Adipose tissue (tissue), 3 donors: ENCODE data around the gene MEGF11. TPM values are rescaled to one million over a fixed set of nuclear protein-coding genes. Genes with fewer than 3 reads are reported as not detected.
"Not testable (repeated sequence)": the region's sequence is repeated elsewhere in the genome, so short reads cannot be mapped to it uniquely, and the experiment has no call there.

ENCODE experiments used
- H3K27ac ChIP-seq: one replicate; pipeline ENCODE4 v1.5.1; 2013; ENCODE audit warnings: low read depth, low read length
- WGBS, 3 donors: extraction: QIAGEN DNeasy Blood & Tissue Kit; methylation state at CpG; one replicate each; pipeline ENCODE4 v1.1.7; 2013; 5-methylcytosine and 5-hydroxymethylcytosine counted together
- polyA plus RNA-seq, 3 donors: library from polyadenylated mRNA; stranded (reverse); fragments of 200-250 nt; gene quantifications; one replicate each; pipeline ENCODE4 v1.2.3, GENCODE V29; 2013
- donor health status: healthy with polysubstance abuse.
- donor health status: Bipolar disorder and iron deficiency.
- donor health status: healthy.

The MEGF11 gene
- polyA plus RNA-seq, 3 donors, result 0.01 to 0.22 TPM; not detected in 1

DNA sequence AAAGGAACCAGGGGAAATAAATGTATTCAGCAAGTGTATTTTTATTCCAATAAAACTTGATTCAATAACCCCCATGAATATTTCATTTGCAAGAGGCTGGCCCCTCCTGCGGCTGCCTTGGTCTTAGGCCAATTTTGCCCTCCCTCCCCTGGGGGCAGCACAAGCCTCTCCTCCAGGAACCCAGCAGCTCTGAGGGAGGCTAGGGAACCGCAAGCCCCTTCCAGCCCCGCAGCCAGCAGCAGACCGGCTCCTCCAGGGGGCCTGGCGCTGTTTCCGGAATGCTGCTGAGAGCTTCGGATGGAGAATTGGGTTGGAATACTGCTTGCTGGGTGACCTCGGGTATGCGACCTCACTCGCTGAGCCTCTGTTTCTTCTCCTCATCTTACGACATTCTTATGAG is 234.2 kb downstream of the MEGF11 start:
- H3K27ac ChIP-seq, result no peak overlapping the region
- WGBS, 3 donors, result 48 to 70% (median 51%) methylated on average over 11 of the region's 11 CpGs

DNA sequence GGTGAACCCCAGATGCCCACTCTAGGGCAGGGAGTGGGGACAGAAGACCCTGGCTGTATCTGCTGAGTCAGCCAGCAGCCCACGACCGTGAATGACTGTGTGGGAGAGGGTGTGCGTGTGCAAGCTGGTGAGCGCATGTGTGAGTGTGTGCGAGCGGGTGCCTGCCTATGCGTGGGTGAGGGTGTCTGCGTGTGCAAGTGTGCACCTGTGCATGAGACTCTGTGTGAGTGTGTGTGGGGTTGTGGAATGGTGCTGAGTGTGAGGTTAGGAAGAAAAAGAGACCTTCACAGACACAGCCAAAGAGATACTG is 235.1 kb downstream of the MEGF11 start:
- 83 to 85% (median 85%) methylated on average over 8 of the region's 8 CpGs for WGBS, 3 donors
- H3K27ac ChIP-seq, result no peak overlapping the region

DNA sequence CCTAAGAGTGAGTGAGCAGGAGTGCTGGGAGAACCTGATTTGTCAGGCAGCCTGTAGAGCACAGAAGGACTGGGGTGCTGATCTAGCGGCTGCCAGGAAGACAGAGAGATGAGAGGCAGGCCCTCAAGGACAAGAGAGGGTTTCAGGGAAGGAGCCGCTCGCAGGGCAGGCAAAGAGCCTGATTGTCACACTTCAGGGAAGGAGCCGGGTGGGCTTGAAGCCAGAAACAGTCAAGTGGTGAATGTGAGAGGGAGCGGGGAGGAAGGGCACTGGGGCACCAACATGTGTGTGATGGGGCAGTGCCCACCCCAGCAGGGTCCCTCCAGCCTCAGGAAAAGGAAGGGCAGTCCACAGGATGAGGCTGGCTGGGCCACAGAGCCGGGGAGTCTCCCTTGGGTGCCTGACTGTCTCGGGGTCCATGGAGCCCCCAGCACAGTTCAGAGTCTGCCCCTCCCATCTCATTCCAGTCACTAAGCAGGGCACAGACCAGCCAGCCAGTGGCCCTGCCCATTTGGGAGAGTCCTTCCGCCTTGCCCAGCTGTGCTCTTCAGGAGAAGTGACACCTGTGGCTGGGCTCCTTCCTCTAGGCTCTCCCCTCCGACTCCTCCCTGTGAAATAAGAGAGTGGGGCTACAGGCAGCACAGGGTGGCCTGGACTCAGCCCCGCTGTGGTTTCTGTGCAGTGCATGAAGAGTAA is 235.6 kb downstream of the MEGF11 start:
- H3K27ac ChIP-seq, result no peak overlapping the region
- 80 to 87% (median 85%) methylated on average over 10 of the region's 10 CpGs for WGBS, 3 donors

GRCh38 chr15:66017000-66017399 is 236.6 kb downstream of the MEGF11 start:
- WGBS, 3 donors, result 70 to 77% (median 72%) methylated on average over 7 of the region's 7 CpGs
- H3K27ac ChIP-seq, result no peak overlapping the region

DNA sequence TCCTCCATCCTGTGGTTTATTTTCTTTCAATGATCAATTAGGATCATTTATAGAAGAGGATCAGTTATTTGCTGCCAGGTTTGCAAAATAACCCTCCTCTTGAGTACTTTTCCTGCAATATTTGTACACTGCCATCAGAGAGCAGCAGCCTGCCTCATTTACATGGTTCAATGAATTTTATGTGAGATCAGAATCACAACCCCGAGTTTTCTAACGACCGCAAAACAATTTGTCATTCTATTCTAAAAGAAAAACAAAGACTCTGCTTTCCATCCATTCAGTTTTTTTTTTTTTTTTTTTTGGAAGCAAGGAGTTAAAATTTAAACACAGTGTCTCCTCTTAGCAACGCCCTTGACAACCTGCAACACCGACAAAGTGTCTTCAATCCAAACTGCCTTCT is 237.4 kb downstream of the MEGF11 start:
- 55 to 69% (median 64%) methylated on average over 5 of the region's 5 CpGs for WGBS, 3 donors
- no peak overlapping the region for H3K27ac ChIP-seq

DNA sequence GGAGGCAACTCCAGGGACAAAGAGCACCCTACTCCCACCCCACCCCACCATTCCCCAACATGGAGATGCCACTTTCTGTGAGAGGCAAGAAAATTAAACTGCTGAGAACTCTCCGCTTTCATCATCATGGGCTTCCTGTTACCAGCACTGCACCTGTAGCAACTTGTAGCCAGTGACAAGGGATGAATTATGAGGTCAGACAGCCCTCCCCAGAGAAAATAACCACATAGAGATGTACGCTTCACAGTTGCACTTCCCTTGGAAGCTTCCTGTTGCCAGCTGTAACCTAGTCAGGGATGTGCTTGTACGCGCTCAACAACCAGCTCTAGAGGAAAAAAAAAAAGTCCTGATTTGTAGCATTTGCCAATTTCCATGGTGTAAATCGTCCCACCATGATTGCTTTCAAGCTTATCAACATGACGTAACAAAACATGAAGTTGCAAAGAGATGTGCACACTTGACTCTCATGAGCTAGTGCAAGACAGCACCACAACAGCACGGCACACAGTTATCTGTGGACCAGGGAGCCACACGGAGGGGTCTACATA is 238.8 kb downstream of the MEGF11 start:
- H3K27ac ChIP-seq, result no peak overlapping the region
- WGBS, 3 donors, result 69 to 82% (median 73%) methylated on average over 8 of the region's 8 CpGs

- WGBS, 3 donors, result 67 to 92% (median 71%) methylated on average over 5 of the region's 5 CpGs
- no peak overlapping the region for H3K27ac ChIP-seq
Observed at GRCh38 chr15:66014022-66014421, 239.5 kb downstream of the MEGF11 start.

GRCh38 chr15:66008940-66009562 is 244.5 kb downstream of the MEGF11 start:
- WGBS, 3 donors, result 25 to 38% (median 25%) methylated on average over 3 of the region's 3 CpGs
- no peak overlapping the region for H3K27ac ChIP-seq

- no peak overlapping the region for H3K27ac ChIP-seq
Observed at GRCh38 chr15:66007663-66008262, 245.8 kb downstream of the MEGF11 start.

- WGBS, 3 donors, result 67 to 76% (median 73%) methylated on average over 7 of the region's 7 CpGs
Observed at GRCh38 chr15:66006986-66007385, 246.6 kb downstream of the MEGF11 start.

DNA sequence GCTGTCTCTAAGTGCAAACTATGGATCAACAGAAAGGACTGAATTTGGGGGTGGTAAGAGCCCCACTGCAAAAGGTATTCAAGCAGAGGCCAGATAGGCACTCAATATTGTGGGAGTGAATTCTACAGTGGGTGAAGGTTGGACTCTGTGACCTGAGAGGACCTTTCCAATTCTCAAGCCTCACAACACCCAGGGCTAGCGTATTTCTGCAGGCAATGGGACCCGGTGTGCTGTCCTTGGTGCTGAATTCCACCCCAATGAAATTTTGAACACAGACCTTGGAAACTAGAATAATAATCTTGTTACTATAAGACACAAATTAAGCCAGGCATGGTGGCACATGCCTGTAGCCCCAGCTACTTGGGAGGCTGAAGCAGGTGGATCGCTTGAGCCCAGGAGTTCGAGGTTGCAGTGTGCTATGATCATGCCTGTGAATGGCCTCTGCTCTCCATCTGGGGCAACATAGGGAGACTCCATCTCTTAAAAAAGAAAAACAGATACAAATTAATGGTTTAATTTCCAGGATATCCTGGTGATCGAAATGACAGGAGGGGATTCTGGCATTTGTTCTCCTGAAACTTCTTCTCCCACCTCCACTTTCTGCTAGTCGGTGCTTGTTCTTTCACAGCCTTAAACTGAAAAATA is 248.8 kb downstream of the MEGF11 start:
- WGBS, 3 donors, result 45 to 49% (median 48%) methylated on average over 6 of the region's 6 CpGs

More at GRCh38 chr15:66006986-66007385, 246.6 kb downstream of the MEGF11 start:
- no peak overlapping the region for H3K27ac ChIP-seq

GRCh38 chr15:66003129-66003528 is 250.4 kb downstream of the MEGF11 start:
- not testable (repeated sequence) for H3K27ac ChIP-seq
- 87 to 92% (median 91%) methylated on average over 4 of the region's 4 CpGs for WGBS, 3 donors

More for the DNA sequence above, 248.8 kb downstream of the MEGF11 start:
- no peak overlapping the region for H3K27ac ChIP-seq

DNA sequence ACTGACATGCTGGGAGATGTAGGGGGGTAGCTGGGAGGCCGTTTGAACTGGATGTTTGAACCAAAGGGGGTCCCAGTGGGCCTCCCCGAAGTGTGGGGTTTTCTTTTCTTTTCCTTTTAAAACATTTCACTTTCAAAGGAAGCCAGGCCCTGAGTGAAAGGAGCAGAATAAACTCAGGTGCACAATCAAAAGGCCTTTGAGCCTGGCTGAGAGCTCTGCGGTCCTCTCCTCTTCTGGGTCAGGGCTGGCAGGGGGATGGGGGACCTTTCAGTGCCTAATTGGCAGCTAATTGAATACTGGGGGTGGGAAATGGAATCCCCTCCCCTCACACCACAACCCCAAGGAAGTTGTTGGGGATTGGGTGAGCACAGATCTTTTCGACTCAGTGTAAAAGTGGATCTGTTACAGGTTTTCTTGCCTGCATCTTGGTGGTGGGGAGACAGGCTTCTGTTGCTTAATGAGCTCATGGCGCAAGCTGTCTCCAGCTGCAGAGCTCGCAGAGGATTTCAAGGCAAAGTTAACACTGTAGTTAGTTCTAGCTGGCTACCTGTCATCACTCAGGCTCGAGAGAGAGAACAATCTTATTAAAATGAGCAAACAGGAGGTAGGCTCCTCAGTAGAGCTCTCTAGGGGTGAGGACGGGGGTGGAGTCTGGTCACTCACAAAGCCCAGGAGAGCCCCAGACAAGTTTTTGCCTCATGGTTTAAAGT is 251.7 kb downstream of the MEGF11 start:
- WGBS, 3 donors, result 16 to 45% (median 25%) methylated on average over 8 of the region's 8 CpGs
- no peak overlapping the region for H3K27ac ChIP-seq

DNA sequence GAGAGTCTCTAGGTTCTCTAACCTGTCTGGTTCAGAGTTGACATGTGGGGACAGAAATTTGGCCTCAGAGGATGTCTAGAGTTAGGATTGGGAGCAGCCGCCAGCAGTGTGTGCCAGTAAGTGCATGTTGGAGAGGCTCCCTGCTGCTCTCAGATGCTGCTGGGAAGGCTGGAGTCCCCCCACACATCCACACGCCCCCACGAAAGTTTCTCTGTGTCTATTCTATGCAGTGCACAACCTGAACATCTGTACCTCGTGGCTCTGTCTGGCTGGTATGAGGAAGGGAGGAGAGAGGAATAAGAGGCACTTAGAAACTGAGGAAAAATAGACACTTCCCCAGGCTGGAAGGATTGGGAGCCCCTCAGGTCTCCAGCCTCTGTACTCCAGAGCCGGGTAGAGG is 252.5 kb downstream of the MEGF11 start:
- WGBS, 3 donors, result 53 to 60% (median 56%) methylated on average over 5 of the region's 5 CpGs
- no peak overlapping the region for H3K27ac ChIP-seq

DNA sequence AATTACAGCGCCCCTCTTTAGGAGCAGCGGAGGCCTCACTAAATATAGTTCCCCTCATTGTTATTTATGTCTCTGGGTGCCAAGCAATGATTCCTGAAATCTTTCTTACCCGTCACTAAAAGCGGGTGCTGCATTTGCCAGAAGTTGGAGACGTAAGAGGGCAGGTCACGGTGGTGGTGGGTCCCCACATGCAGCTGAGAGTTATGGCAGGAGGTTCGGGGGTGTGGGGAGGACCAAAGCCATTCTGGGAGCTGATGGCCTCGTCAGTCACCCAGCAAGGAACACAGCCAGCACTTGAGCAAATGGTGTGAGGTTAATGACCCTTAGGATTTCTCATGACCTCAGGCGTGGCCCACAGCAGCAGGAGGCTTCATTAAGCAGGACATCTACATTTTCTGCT is 255.1 kb downstream of the MEGF11 start:
- 51 to 74% (median 60%) methylated on average over 9 of the region's 9 CpGs for WGBS, 3 donors
- H3K27ac ChIP-seq, result no peak overlapping the region

DNA sequence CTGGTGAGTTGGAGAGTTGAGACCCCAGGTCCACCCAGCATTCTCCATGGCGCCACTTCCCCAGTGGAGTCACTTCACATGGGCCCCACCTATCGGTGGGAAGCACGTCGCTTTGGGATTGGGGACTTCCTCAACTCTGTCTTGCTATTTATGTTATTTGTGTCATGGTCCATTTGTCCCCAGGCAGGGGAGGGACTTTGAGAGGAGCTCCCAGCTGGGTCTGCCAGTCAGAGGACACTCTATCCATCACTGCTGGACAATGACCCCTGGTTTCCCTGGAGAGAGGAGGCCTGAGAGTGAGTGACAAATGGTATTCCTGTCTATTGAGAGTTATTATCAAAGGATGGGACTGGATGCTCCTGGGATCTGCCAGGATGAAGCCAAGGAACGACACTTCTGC is 256.6 kb downstream of the MEGF11 start:
- no peak overlapping the region for H3K27ac ChIP-seq
- 55 to 78% (median 69%) methylated on average over 5 of the region's 5 CpGs for WGBS, 3 donors

GRCh38 chr15:65994832-65995231 is 258.7 kb downstream of the MEGF11 start:
- no peak overlapping the region for H3K27ac ChIP-seq
- WGBS, 3 donors, result 71 to 76% (median 71%) methylated on average over 4 of the region's 4 CpGs

GRCh38 chr15:65993762-65994161 is 259.8 kb downstream of the MEGF11 start:
- WGBS, 3 donors, result 54 to 68% (median 66%) methylated on average over 7 of the region's 7 CpGs
- H3K27ac ChIP-seq, result no peak overlapping the region

DNA sequence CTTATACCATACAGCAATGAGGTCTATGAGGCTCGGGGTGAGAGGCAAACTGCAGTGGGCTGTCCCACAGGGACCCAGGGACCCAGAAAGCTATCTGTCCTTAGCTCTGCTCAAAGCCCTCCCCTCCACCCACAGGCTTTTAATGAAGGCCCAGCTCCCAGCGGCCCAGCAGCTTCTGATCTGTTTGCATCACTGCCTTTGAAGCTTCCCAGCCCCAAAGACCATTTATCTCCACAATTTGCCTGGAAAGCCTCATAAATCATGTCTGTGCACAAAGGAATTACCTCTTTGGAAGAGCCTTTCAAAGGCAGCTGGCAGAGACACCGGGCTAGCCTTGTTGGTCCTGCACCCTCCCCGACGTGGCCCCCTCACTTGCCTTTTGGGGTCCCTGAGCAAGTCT is 260.3 kb downstream of the MEGF11 start:
- WGBS, 3 donors, result 16 to 46% (median 23%) methylated on average over 5 of the region's 5 CpGs
- H3K27ac ChIP-seq, result no peak overlapping the region
